GM23338 (cell line): ENCODE data around the gene TPM1.

Experiments used
- ETS1 ChIP-seq: IDR thresholded peaks from 2 replicates; pipeline ENCODE4 v1.6.1; 2016; ENCODE audit warnings: antibody characterized with exemption
- EZH2 ChIP-seq: fragments of 200-600 bp; sonication (generic); IDR thresholded peaks from one replicate; pipeline ENCODE4 v1.8.0; 2017; ENCODE audit warnings: antibody characterized with exemption, mild to moderate bottlenecking, low read depth; ENCODE audit not compliant: unreplicated experiment
- EZH2phosphoT487 ChIP-seq: fragments of 200-600 bp; sonication (generic); IDR thresholded peaks from one replicate; pipeline ENCODE4 v1.8.1; 2018; ENCODE audit warnings: antibody characterized with exemption; ENCODE audit not compliant: unreplicated experiment
- JUNB ChIP-seq: IDR thresholded peaks from one replicate; pipeline ENCODE4 v1.6.1; 2016; ENCODE audit warnings: antibody characterized with exemption; ENCODE audit not compliant: unreplicated experiment
- POLR2AphosphoS5 ChIP-seq: IDR thresholded peaks from 2 replicates; pipeline ENCODE4 v1.6.1; 2016; ENCODE audit warnings: antibody characterized with exemption, low read depth
- STAT1 ChIP-seq: IDR thresholded peaks from one replicate; pipeline ENCODE4 v1.6.1; 2016; ENCODE audit warnings: antibody characterized with exemption; ENCODE audit not compliant: unreplicated experiment
- TF ChIP-seq, protein P1 (sequence below), 2 experiments: fragments of 200-600 bp in 1 of 2; sonication (generic) in 1 of 2; conservative IDR thresholded peaks; 2 replicates each; pipeline versions ENCODE4 v1.5.1 to v1.6.1; 2016 to 2017; ENCODE audit warnings: antibody characterized with exemption in 2 of 2, low read depth in 2 of 2, mild to moderate bottlenecking in 2 of 2, moderate library complexity in 1 of 2
- TF ChIP-seq, protein P2 (sequence below): IDR thresholded peaks from one replicate; pipeline ENCODE4 v1.6.1; 2018; ENCODE audit warnings: antibody characterized with exemption; ENCODE audit not compliant: unreplicated experiment

- no peak for TF ChIP-seq JUNB
- TF ChIP-seq, protein P1, sequence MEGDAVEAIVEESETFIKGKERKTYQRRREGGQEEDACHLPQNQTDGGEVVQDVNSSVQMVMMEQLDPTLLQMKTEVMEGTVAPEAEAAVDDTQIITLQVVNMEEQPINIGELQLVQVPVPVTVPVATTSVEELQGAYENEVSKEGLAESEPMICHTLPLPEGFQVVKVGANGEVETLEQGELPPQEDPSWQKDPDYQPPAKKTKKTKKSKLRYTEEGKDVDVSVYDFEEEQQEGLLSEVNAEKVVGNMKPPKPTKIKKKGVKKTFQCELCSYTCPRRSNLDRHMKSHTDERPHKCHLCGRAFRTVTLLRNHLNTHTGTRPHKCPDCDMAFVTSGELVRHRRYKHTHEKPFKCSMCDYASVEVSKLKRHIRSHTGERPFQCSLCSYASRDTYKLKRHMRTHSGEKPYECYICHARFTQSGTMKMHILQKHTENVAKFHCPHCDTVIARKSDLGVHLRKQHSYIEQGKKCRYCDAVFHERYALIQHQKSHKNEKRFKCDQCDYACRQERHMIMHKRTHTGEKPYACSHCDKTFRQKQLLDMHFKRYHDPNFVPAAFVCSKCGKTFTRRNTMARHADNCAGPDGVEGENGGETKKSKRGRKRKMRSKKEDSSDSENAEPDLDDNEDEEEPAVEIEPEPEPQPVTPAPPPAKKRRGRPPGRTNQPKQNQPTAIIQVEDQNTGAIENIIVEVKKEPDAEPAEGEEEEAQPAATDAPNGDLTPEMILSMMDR (conservative IDR thresholded peaks at IDR 0.05; ENCODE audit: low read depth in 2 of 2): no peak
- TF ChIP-seq POLR2AphosphoS5: no peak
- TF ChIP-seq EZH2: no peak
- TF ChIP-seq STAT1: no peak
- TF ChIP-seq, protein P2, sequence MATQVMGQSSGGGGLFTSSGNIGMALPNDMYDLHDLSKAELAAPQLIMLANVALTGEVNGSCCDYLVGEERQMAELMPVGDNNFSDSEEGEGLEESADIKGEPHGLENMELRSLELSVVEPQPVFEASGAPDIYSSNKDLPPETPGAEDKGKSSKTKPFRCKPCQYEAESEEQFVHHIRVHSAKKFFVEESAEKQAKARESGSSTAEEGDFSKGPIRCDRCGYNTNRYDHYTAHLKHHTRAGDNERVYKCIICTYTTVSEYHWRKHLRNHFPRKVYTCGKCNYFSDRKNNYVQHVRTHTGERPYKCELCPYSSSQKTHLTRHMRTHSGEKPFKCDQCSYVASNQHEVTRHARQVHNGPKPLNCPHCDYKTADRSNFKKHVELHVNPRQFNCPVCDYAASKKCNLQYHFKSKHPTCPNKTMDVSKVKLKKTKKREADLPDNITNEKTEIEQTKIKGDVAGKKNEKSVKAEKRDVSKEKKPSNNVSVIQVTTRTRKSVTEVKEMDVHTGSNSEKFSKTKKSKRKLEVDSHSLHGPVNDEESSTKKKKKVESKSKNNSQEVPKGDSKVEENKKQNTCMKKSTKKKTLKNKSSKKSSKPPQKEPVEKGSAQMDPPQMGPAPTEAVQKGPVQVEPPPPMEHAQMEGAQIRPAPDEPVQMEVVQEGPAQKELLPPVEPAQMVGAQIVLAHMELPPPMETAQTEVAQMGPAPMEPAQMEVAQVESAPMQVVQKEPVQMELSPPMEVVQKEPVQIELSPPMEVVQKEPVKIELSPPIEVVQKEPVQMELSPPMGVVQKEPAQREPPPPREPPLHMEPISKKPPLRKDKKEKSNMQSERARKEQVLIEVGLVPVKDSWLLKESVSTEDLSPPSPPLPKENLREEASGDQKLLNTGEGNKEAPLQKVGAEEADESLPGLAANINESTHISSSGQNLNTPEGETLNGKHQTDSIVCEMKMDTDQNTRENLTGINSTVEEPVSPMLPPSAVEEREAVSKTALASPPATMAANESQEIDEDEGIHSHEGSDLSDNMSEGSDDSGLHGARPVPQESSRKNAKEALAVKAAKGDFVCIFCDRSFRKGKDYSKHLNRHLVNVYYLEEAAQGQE: no peak
- no peak for TF ChIP-seq ETS1
- no peak for TF ChIP-seq EZH2phosphoT487
These were observed 30.1 kb upstream of the TPM1 start for GRCh38 chr15:63012444-63012843.
